Pancreas (tissue), 10 donors: ENCODE results near the gene ZXDA. TPM values are rescaled to one million over a fixed set of nuclear protein-coding genes. Genes with fewer than 3 reads are reported as not detected.

ENCODE experiments used
- ATAC-seq, 4 donors: fragments of 200-7000 bp; cut with Tn5 transposase; one replicate each; pipeline versions ENCODE4 v1.8.0 to v1.9.1; 2020; ENCODE audit warnings: mild to moderate bottlenecking in 4 of 4, moderate library complexity in 4 of 4
- DNase-seq, 6 donors: peaks; one replicate each; pipeline ENCODE4 v3.0.0-alpha.2; 2020
- FAIRE-seq: peaks from 2 replicates; lab custom pipeline; 2012; peaks lifted over from hg19 to GRCh38; lab: Jason Lieb, UNC
- H3K27ac ChIP-seq, 4 donors: fragments of 200-600 bp; sonication (generic); 1 replicate in 3 of 4; 2 replicates in 1 of 4; pipeline versions ENCODE4 v1.5.0 to v1.8.0; 2020
- H3K27me3 ChIP-seq, 4 donors: fragments of 200-600 bp; one replicate each; pipeline ENCODE4 v1.8.0; 2021
- H3K36me3 ChIP-seq, 3 donors: fragments of 200-600 bp; sonication (generic) in 1 of 3; one replicate each; pipeline versions ENCODE4 v1.5.0 to v1.8.0; 2020 to 2021
- H3K4me1 ChIP-seq, 3 donors: fragments of 200-600 bp; one replicate each; pipeline ENCODE4 v1.8.0; 2021
- H3K4me3 ChIP-seq, 4 donors: fragments of 200-600 bp; sonication (generic) in 2 of 4; one replicate each; pipeline versions ENCODE4 v1.5.0 to v1.8.0; 2020 to 2021
- H3K9me3 ChIP-seq, 4 donors: fragments of 200-600 bp; one replicate each; pipeline ENCODE4 v1.8.0; 2021
- CTCF ChIP-seq, 4 donors: fragments of 200-600 bp; sonication (generic) in 3 of 4; IDR thresholded peaks; one replicate each; pipeline versions ENCODE4 v1.5.0 to v1.8.0; 2021; ENCODE audit warnings: antibody characterized with exemption in 4 of 4
- WGBS, 2 donors: extraction: QIAGEN DNeasy Blood & Tissue Kit; methylation state at CpG; one replicate each; pipeline ENCODE4 v1.1.7; 2013; 5-methylcytosine and 5-hydroxymethylcytosine counted together
- intact Hi-C, 3 donors: fragments of 100-400 bp; cut with DNase I; formaldehyde crosslinking; loops; one replicate each; pipeline versions ENCODE4 v1.11.1 to v1.14.2; 2022
- polyA plus RNA-seq, 2 donors: library from polyadenylated mRNA; stranded (reverse); fragments of 200-250 nt; gene quantifications; one replicate each; pipeline ENCODE4 v1.2.3, GENCODE V29; 2013
- total RNA-seq, 6 donors: library from RNA; stranded (reverse); fragmentation: NEBNext Ultra II Directional in 4 of 6; extraction: Animal tissue kit (Norgen Biotek cat#: 25700) in 4 of 6; gene quantifications; one replicate each; pipeline versions ENCODE4 v1.2.1 to v1.2.4, GENCODE V29; 2021 to 2023
- donor health status: healthy with polysubstance abuse.
- donor health status: DM: no; HTN: no; CAD: no; lungs with moderate emphysema.
- donor health status: DM: no; HTN: no; CAD: no.
- donor health status: control.
- donor health status: control.
- donor health status: Bipolar disorder and iron deficiency.
- donor health status: DM: yes; HTN: yes; CAD: no.
- donor health status: DM: no; HTN: no; CAD: no.
- donor health status: DM: no; HTN: no; CAD: no.
- donor health status: DM: yes; HTN: yes; CAD: no.

Gene ZXDA
- total and polyA plus RNA-seq, 8 donors, result 0.57 to 3.7 (median 3.0) TPM

- ATAC-seq (no peak), DNase-seq (no peak), FAIRE-seq (no peak)
- Histone ChIP-seq H3K4me1 (peaks cover 0 to 12% (median 5%) of the 10 kb centered on the region in 3 donors), H3K27ac (no peak overlapping the region), H3K27me3 (no peaks in the 10 kb centered on the region), H3K4me3 (no peak overlapping the region), H3K36me3 (no peaks in the 10 kb centered on the region), H3K9me3 (no peaks in the 10 kb centered on the region)
- TF ChIP-seq CTCF (IDR thresholded peaks at IDR 0.05), result no peak
- intact Hi-C loops, result no loop called here
- 57 to 77% methylated on average over 1 of the region's 1 CpG for WGBS, 2 donors
Observed at GRCh38 chrX:57901466-57901865, 8.8 kb downstream of the ZXDA start.

- DNase-seq, result no peak
- intact Hi-C loops, result no loop called here
- H3K27ac ChIP-seq, result no peak overlapping the region
- H3K4me3 ChIP-seq, result no peak overlapping the region
- no peak for FAIRE-seq
- WGBS, 2 donors, result 34 to 40% methylated on average over 4 of the region's 4 CpGs
- H3K9me3 ChIP-seq, result no peaks in the 10 kb centered on the region
- H3K36me3 ChIP-seq, result no peaks in the 10 kb centered on the region
- H3K27me3 ChIP-seq, result no peaks in the 10 kb centered on the region
- TF ChIP-seq CTCF (IDR thresholded peaks at IDR 0.05), result no peak
- peaks cover 0 to 9% (median 5%) of the 10 kb centered on the region in 3 donors for H3K4me1 ChIP-seq
- ATAC-seq, result peak in 1 of 4 donors; percentile 50
Observed at GRCh38 chrX:57900975-57901374, 9.3 kb downstream of the ZXDA start.

- no peaks in the 10 kb centered on the region for H3K36me3 ChIP-seq
- H3K27me3 ChIP-seq, result no peaks in the 10 kb centered on the region
- no peak overlapping the region for H3K27ac ChIP-seq
- TF ChIP-seq CTCF (IDR thresholded peaks at IDR 0.05), result no peak
- H3K9me3 ChIP-seq, result no peaks in the 10 kb centered on the region
- no peak for DNase-seq
- FAIRE-seq, result no peak
- H3K4me1 ChIP-seq, result no peaks in the 10 kb centered on the region
- no peak overlapping the region for H3K4me3 ChIP-seq
- intact Hi-C loops, result no loop called here
- no peak for ATAC-seq
Observed at GRCh38 chrX:57899906-57900305, 10.4 kb downstream of the ZXDA start.

GRCh38 chrX:57899064-57899463 lies 11.2 kb downstream of the ZXDA start:
- no peak for FAIRE-seq

More at GRCh38 chrX:57899064-57899463, 11.2 kb downstream of the ZXDA start:
- no peak overlapping the region for H3K27ac ChIP-seq
- DNase-seq, result no peak
- no peaks in the 10 kb centered on the region for H3K9me3 ChIP-seq
- intact Hi-C loops, result no loop called here
- no peak for TF ChIP-seq CTCF (IDR thresholded peaks at IDR 0.05)
- no peaks in the 10 kb centered on the region for H3K4me1 ChIP-seq
- H3K36me3 ChIP-seq, result no peaks in the 10 kb centered on the region
- ATAC-seq, result no peak
- 46 to 72% methylated on average over 1 of the region's 1 CpG for WGBS, 2 donors
- no peaks in the 10 kb centered on the region for H3K27me3 ChIP-seq
- H3K4me3 ChIP-seq, result no peak overlapping the region
